ENCODE results near the gene C18orf63. TPM values are rescaled to one million over a fixed set of nuclear protein-coding genes. Genes with fewer than 3 reads are reported as not detected.

Gene C18orf63
- total and polyA plus RNA-seq, 2 experiments from 2014 or later: not detected

- no peaks in the 10 kb centered on the region for H3K79me2 ChIP-seq (replicated peaks; ENCODE audit: insufficient read depth)
- no peak overlapping the region for H3K4me3 ChIP-seq
- TF ChIP-seq ETS1 (IDR thresholded peaks at IDR 0.05): no peak
- no peak for TF ChIP-seq POLR2AphosphoS5 (IDR thresholded peaks at IDR 0.05; ENCODE audit: low read depth)
- TF ChIP-seq STAT1 (IDR thresholded peaks at IDR 0.05; ENCODE audit: unreplicated experiment): no peak
- TF ChIP-seq ZNF462 (CRISPR knock-in tag; IDR thresholded peaks at IDR 0.05): no peak
- no peak for TF ChIP-seq EZH2 (IDR thresholded peaks at IDR 0.05; ENCODE audit: low read depth, unreplicated experiment)
- no peak for TF ChIP-seq CREB1 (CRISPR knock-in tag; IDR thresholded peaks at IDR 0.05; ENCODE audit: low read depth)
- no peak for TF ChIP-seq NANOG (IDR thresholded peaks at IDR 0.05; ENCODE audit: borderline replicate concordance)
- no peak for TF ChIP-seq ZNF331 (CRISPR knock-in tag; IDR thresholded peaks at IDR 0.05; ENCODE audit: low read depth)
- no peak for TF ChIP-seq ZNF114 (CRISPR knock-in tag; IDR thresholded peaks at IDR 0.05)
- H3K36me3 Mint-ChIP-seq (ENCODE audit: low read depth): peaks cover 3% of the 10 kb centered on the region; the same call in 2 of the 3 replicates
- no peaks in the 10 kb centered on the region for H4K20me1 ChIP-seq (replicated peaks; ENCODE audit: insufficient read depth)
- no peaks in the 10 kb centered on the region for H3K27me3 ChIP-seq (ENCODE audit: insufficient read depth)
- peaks cover 11% of the 10 kb centered on the region for H3K4me1 ChIP-seq (ENCODE audit: insufficient read depth)
- no peak for ATAC-seq
- no peaks in the 10 kb centered on the region for H3F3A ChIP-seq (replicated peaks; ENCODE audit: low read depth)
- H3K27ac ChIP-seq (ENCODE audit: low read depth): no peak overlapping the region
- H3K27me3 Mint-ChIP-seq (ENCODE audit: insufficient read depth, low read depth, poor library complexity): peaks cover 7% of the 10 kb centered on the region
- H3K4me3 Mint-ChIP-seq: no peak overlapping the region
- no peak overlapping the region for H3K4me2 ChIP-seq
- H3K4me1 Mint-ChIP-seq: peaks cover 15% of the 10 kb centered on the region
- no peaks in the 10 kb centered on the region for H3K9me2 ChIP-seq (ENCODE audit: insufficient read depth)
- no peak overlapping the region for H2AFZ ChIP-seq
- peaks cover 9% of the 10 kb centered on the region; the same call in 1 of the 3 replicates for H3K9me3 Mint-ChIP-seq
- no peak overlapping the region for H3K27ac Mint-ChIP-seq
- no peaks in the 10 kb centered on the region for H3K36me3 ChIP-seq (ENCODE audit: insufficient read depth)
- DNase-seq (ENCODE audit: low spot score): no peak
These were observed 71.7 kb downstream of the C18orf63 start for GRCh38 chr18:74387383-74387782.
